Lung (tissue), 12 donors: ENCODE results near the gene KRT80. TPM values are rescaled to one million over a fixed set of nuclear protein-coding genes. Genes with fewer than 3 reads are reported as not detected.

Source experiments
- ATAC-seq: fragments of 200-7000 bp; cut with Tn5 transposase; one replicate; pipeline ENCODE4 v1.9.1; 2020; ENCODE audit warnings: moderate number of reproducible peaks; ENCODE audit not compliant: insufficient read depth, low FRiP score
- DNase-seq, 3 donors: peaks; one replicate each; pipeline ENCODE4 v3.0.0-alpha.2; 2013 to 2017
- H3K27ac ChIP-seq, 2 donors: one replicate each; pipeline ENCODE4 v1.5.1; 2013; ENCODE audit warnings: mild to moderate bottlenecking in 2 of 2, moderate library complexity in 2 of 2, control low read depth in 1 of 2, inconsistent platforms in 1 of 2, low read depth in 1 of 2, low read length in 1 of 2
- H3K27me3 ChIP-seq, 3 donors: one replicate each; pipeline ENCODE4 v1.5.1; 2013; ENCODE audit warnings: low read length in 2 of 3; ENCODE audit not compliant: control insufficient read depth in 3 of 3, insufficient read depth in 3 of 3
- H3K36me3 ChIP-seq, 4 donors: one replicate each; pipeline ENCODE4 v1.5.1; 2013; ENCODE audit warnings: low read length in 4 of 4, mild to moderate bottlenecking in 1 of 4, moderate library complexity in 1 of 4; ENCODE audit not compliant: control insufficient read depth in 4 of 4, insufficient read depth in 4 of 4
- H3K4me1 ChIP-seq, 5 donors: one replicate each; pipeline ENCODE4 v1.5.1; 2013; ENCODE audit warnings: low read length in 5 of 5, mild to moderate bottlenecking in 2 of 5, moderate library complexity in 1 of 5; ENCODE audit not compliant: control insufficient read depth in 5 of 5, insufficient read depth in 5 of 5
- H3K4me3 ChIP-seq: one replicate; pipeline ENCODE4 v1.5.1; 2013; ENCODE audit warnings: mild to moderate bottlenecking, control low read depth, moderate library complexity
- H3K9ac ChIP-seq, 2 donors: one replicate each; pipeline ENCODE4 v1.5.1; 2013; ENCODE audit warnings: low read length in 2 of 2, control low read depth in 1 of 2; ENCODE audit not compliant: insufficient read depth in 1 of 2
- H3K9me3 ChIP-seq, 4 donors: one replicate each; pipeline ENCODE4 v1.5.1; 2013; ENCODE audit warnings: low read length in 3 of 4, mild to moderate bottlenecking in 1 of 4, moderate library complexity in 1 of 4; ENCODE audit not compliant: control insufficient read depth in 4 of 4, insufficient read depth in 3 of 4
- CTCF ChIP-seq: IDR thresholded peaks from 2 replicates; pipeline ENCODE4 v1.5.1; 2012; ENCODE audit warnings: mild to moderate bottlenecking; ENCODE audit errors: control extremely low read depth, extremely low read depth
- WGBS, 2 donors: extraction: QIAGEN DNeasy Blood & Tissue Kit; methylation state at CpG; one replicate each; pipeline ENCODE4 v1.1.7; 2013; 5-methylcytosine and 5-hydroxymethylcytosine counted together
- polyA plus RNA-seq, 2 donors: library from polyadenylated mRNA; stranded (reverse); fragments of 200-250 nt; gene quantifications; one replicate each; pipeline ENCODE4 v1.2.1, GENCODE V29; 2013
- total RNA-seq, 2 donors: library from RNA; depleted of rRNA in 1 of 2; stranded (reverse); fragments of >200 nt in 1 of 2; gene quantifications; one replicate each; pipeline ENCODE4 v1.2.1, GENCODE V29; 2014 to 2021
- donor health status: control.
- donor health status: control.
- donor health status: Bipolar disorder and iron deficiency.
- donor health status: healthy.
- donor health status: DM: yes; HTN: yes; CAD: no.

The KRT80 gene
- total and polyA plus RNA-seq, 4 donors = 1.8 to 15.5 (median 8.6) TPM

GRCh38 chr12:52178443-52178842, 13.4 kb downstream of the KRT80 start:
- no peak for DNase-seq

GRCh38 chr12:52175371-52176350, 16.2 kb downstream of the KRT80 start:
- ATAC-seq = no peak
- 62 to 71% methylated on average over 20 of the region's 20 CpGs for WGBS, 2 donors
- peak in 2 of 3 donors; percentile 65 to 74 for DNase-seq
- no peak for TF ChIP-seq CTCF
- no peak overlapping the region for H3K4me3 ChIP-seq
- H3K4me1 ChIP-seq = peaks cover 0 to 10% (median 0%) of the 10 kb centered on the region in 5 donors
- H3K36me3 ChIP-seq = no peaks in the 10 kb centered on the region
- no peak overlapping the region for H3K9ac ChIP-seq
- H3K9me3 ChIP-seq = no peaks in the 10 kb centered on the region
- H3K27me3 ChIP-seq = no peaks in the 10 kb centered on the region
- peak overlapping the region in 1 of 2 donors; percentile 69 for H3K27ac ChIP-seq

More at GRCh38 chr12:52178443-52178842, 13.4 kb downstream of the KRT80 start:
- WGBS, 2 donors = 88 to 89% methylated on average over 7 of the region's 7 CpGs
- H3K27ac ChIP-seq = no peak overlapping the region
- H3K9ac ChIP-seq = no peak overlapping the region
- ATAC-seq = no peak
- H3K9me3 ChIP-seq = no peaks in the 10 kb centered on the region
- H3K4me3 ChIP-seq = no peak overlapping the region
- H3K27me3 ChIP-seq = no peaks in the 10 kb centered on the region
- H3K4me1 ChIP-seq = peaks cover 0 to 18% (median 5%) of the 10 kb centered on the region in 5 donors
- no peak for TF ChIP-seq CTCF
- no peaks in the 10 kb centered on the region for H3K36me3 ChIP-seq

- ATAC-seq (no peak), DNase-seq (no peak)
- Histone ChIP-seq H3K27me3 (no peaks in the 10 kb centered on the region), H3K9me3 (no peaks in the 10 kb centered on the region), H3K36me3 (no peaks in the 10 kb centered on the region), H3K27ac (no peak overlapping the region), H3K4me1 (peaks cover 0 to 15% (median 0%) of the 10 kb centered on the region in 5 donors), H3K9ac (no peak overlapping the region), H3K4me3 (no peak overlapping the region)
- TF ChIP-seq CTCF = no peak
- WGBS, 2 donors = 95 to 96% methylated on average over 20 of the region's 20 CpGs
These were observed 18.3 kb downstream of the KRT80 start for GRCh38 chr12:52173526-52173925.
